Upper lobe of left lung (tissue), 4 donors: ENCODE data around the gene LEPROT.

Source experiments
- CTCF ChIP-seq, 6 experiments: fragments of 450-650 bp in 4 of 6; fragments of 200-600 bp in 2 of 6; sonication (generic) in 2 of 6; IDR thresholded peaks; one replicate each; pipeline ENCODE4 v1.5.1; 2016 to 2019; ENCODE audit warnings: antibody characterized with exemption in 6 of 6
- POLR2A ChIP-seq, 4 donors: fragments of 450-650 bp; IDR thresholded peaks; one replicate each; pipeline ENCODE4 v1.5.1; 2016 to 2017; ENCODE audit warnings: antibody characterized with exemption in 4 of 4, mild to moderate bottlenecking in 2 of 4
- POLR2AphosphoS5 ChIP-seq, 2 donors: sonication (generic); formaldehyde crosslinking; IDR thresholded peaks; one replicate each; pipeline ENCODE4 v1.5.1; 2017; ENCODE audit warnings: antibody characterized with exemption in 2 of 2

GRCh38 chr1:65407877-65408276, 12.6 kb upstream of the LEPROT start:
- TF ChIP-seq POLR2A (IDR thresholded peaks at IDR 0.05) = no peak
- no peak for TF ChIP-seq CTCF (IDR thresholded peaks at IDR 0.05)
- no peak for TF ChIP-seq POLR2AphosphoS5 (IDR thresholded peaks at IDR 0.05)
